DND-41 (cell line): ENCODE results near the gene SLC22A3.

Source experiments
- EZH2 ChIP-seq: IDR thresholded peaks from 3 replicates; pipeline ENCODE4 v1.6.1; 2012; ENCODE audit warnings: borderline replicate concordance, low read depth, mild to moderate bottlenecking, moderate library complexity, low read length, inconsistent platforms; ENCODE audit not compliant: severe bottlenecking
- TF ChIP-seq, protein P1 (sequence below): IDR thresholded peaks from 2 replicates; pipeline ENCODE4 v1.5.1; 2012; ENCODE audit warnings: borderline replicate concordance, low read length, moderate library complexity, mild to moderate bottlenecking; ENCODE audit not compliant: poor library complexity, severe bottlenecking; ENCODE audit errors: extremely low read depth

DNA sequence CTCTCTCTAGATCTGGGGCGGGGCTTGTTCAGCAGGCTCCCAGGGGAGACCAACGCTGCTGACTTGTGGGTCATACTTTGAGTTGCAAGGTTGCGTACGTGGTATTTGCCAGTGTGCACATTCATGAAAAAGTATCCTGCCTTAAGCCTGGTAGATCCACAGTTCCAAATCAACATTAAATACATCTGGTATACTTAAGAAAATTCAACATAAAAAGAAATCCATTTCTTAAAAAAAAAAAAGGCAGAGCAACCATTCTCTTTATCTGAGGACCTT is 81.4 kb downstream of the SLC22A3 start:
- TF ChIP-seq, protein P1, sequence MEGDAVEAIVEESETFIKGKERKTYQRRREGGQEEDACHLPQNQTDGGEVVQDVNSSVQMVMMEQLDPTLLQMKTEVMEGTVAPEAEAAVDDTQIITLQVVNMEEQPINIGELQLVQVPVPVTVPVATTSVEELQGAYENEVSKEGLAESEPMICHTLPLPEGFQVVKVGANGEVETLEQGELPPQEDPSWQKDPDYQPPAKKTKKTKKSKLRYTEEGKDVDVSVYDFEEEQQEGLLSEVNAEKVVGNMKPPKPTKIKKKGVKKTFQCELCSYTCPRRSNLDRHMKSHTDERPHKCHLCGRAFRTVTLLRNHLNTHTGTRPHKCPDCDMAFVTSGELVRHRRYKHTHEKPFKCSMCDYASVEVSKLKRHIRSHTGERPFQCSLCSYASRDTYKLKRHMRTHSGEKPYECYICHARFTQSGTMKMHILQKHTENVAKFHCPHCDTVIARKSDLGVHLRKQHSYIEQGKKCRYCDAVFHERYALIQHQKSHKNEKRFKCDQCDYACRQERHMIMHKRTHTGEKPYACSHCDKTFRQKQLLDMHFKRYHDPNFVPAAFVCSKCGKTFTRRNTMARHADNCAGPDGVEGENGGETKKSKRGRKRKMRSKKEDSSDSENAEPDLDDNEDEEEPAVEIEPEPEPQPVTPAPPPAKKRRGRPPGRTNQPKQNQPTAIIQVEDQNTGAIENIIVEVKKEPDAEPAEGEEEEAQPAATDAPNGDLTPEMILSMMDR = no peak
- no peak for TF ChIP-seq EZH2
